Left renal pelvis (tissue), 4 donors: ENCODE data around the gene GOLIM4. TPM values are rescaled to one million over a fixed set of nuclear protein-coding genes. Genes with fewer than 3 reads are reported as not detected.

Experiments
- DNase-seq, 4 donors: peaks; one replicate each; pipeline ENCODE4 v3.0.0-alpha.2; 2013; ENCODE audit warnings: low read depth in 4 of 4, low spot score in 3 of 4
- polyA plus RNA-seq, 4 donors: library from polyadenylated mRNA; unstranded; fragments of 120-200 nt; gene quantifications; one replicate each; pipeline ENCODE4 v1.2.1, GENCODE V29; 2013; ENCODE audit not compliant: insufficient read length in 4 of 4

The GOLIM4 gene
- polyA plus RNA-seq, 4 donors, result 90.6 to 134 (median 107) TPM

- no peak for DNase-seq
Observed at GRCh38 chr3:168102735-168103410, 7.1 kb upstream of the GOLIM4 start.

- no peak for DNase-seq
Observed at GRCh38 chr3:168100777-168101492, 5.2 kb upstream of the GOLIM4 start.

- no peak for DNase-seq
Observed at GRCh38 chr3:168097381-168097780, 1.7 kb upstream of the GOLIM4 start.

GRCh38 chr3:168096210-168096652 is 507 bp upstream of the GOLIM4 start:
- peak in 3 of 4 donors; percentile 68 to 79 (median 71) for DNase-seq

GRCh38 chr3:168094877-168095610 is 680 bp downstream of the GOLIM4 start:
- peak in 1 of 4 donors; percentile 41 for DNase-seq

GRCh38 chr3:168094580-168094876 is 1.2 kb downstream of the GOLIM4 start:
- DNase-seq, result no peak

- no peak for DNase-seq
Observed at GRCh38 chr3:168093790-168094189, 1.9 kb downstream of the GOLIM4 start.

- no peak for DNase-seq
Observed at GRCh38 chr3:168093229-168093628, 2.5 kb downstream of the GOLIM4 start.

- no peak for DNase-seq
Observed at GRCh38 chr3:168091941-168092340, 3.8 kb downstream of the GOLIM4 start.

GRCh38 chr3:168091302-168091858 is 4.3 kb downstream of the GOLIM4 start:
- no peak for DNase-seq

- DNase-seq, result no peak
Observed at GRCh38 chr3:168090306-168091085, 5.2 kb downstream of the GOLIM4 start.

GRCh38 chr3:168089179-168089771 is 6.4 kb downstream of the GOLIM4 start:
- DNase-seq, result no peak

- DNase-seq, result no peak
Observed at GRCh38 chr3:168088106-168088720, 7.5 kb downstream of the GOLIM4 start.

- DNase-seq, result no peak
Observed at GRCh38 chr3:168087539-168087938, 8.2 kb downstream of the GOLIM4 start.

GRCh38 chr3:168086541-168087260 is 9.0 kb downstream of the GOLIM4 start:
- no peak for DNase-seq

- DNase-seq, result no peak
Observed at GRCh38 chr3:168085491-168086119, 10.1 kb downstream of the GOLIM4 start.

- no peak for DNase-seq
Observed at GRCh38 chr3:168083906-168084305, 11.8 kb downstream of the GOLIM4 start.

GRCh38 chr3:168081856-168082255 is 13.9 kb downstream of the GOLIM4 start:
- no peak for DNase-seq
